GM19239 (cell line): Measurements from ENCODE around the gene KAT2A.

Source experiments
- DNase-seq: peaks from one replicate; pipeline ENCODE4 v3.0.0; 2011; ENCODE audit warnings: low spot score; ENCODE audit not compliant: insufficient read length
- FAIRE-seq: peaks from 2 replicates; lab custom pipeline; 2011; peaks lifted over from hg19 to GRCh38; lab: Jason Lieb, UNC

KAT2A gene

GRCh38 chr17:42068979-42069378 lies 52.2 kb downstream of the KAT2A start:
- DNase-seq (no peak), FAIRE-seq (no peak)

- FAIRE-seq (peak; percentile 72), DNase-seq (peak; percentile 70)
Measured at GRCh38 chr17:42067371-42068091, 53.6 kb downstream of the KAT2A start.

- DNase-seq (no peak), FAIRE-seq (no peak)
Measured at GRCh38 chr17:42065201-42065600, 56.0 kb downstream of the KAT2A start.
